Heart left ventricle (tissue), 16 donors: ENCODE data around the gene CNMD. TPM values are rescaled to one million over a fixed set of nuclear protein-coding genes. Genes with fewer than 3 reads are reported as not detected.
"Not testable (repeated sequence)": the region's sequence is repeated elsewhere in the genome, so short reads cannot be mapped to it uniquely, and the experiment has no call there.

Experiments
- ATAC-seq, 4 donors: fragments of 200-7000 bp; cut with Tn5 transposase; one replicate each; pipeline ENCODE4 v1.9.1; 2020 to 2022; ENCODE audit warnings: moderate library complexity in 4 of 4, mild to moderate bottlenecking in 3 of 4, moderate number of reproducible peaks in 1 of 4
- DNase-seq, 5 donors: peaks; one replicate each; pipeline ENCODE4 v3.0.0-alpha.2; 2020
- H3K27ac ChIP-seq, 12 donors: fragments of 200-600 bp; sonication (generic) in 4 of 12; one replicate each; pipeline versions ENCODE4 v1.5.0 to v1.8.0; 2016 to 2022; ENCODE audit warnings: mild to moderate bottlenecking in 2 of 12
- H3K27me3 ChIP-seq, 9 donors: fragments of 200-600 bp; sonication (generic) in 2 of 9; one replicate each; pipeline versions ENCODE4 v1.5.1 to v1.8.0; 2016 to 2022; ENCODE audit warnings: mild to moderate bottlenecking in 3 of 9
- H3K36me3 ChIP-seq, 9 donors: fragments of 200-600 bp; sonication (generic) in 2 of 9; one replicate each; pipeline versions ENCODE4 v1.5.0 to v1.8.0; 2018 to 2022; ENCODE audit warnings: mild to moderate bottlenecking in 2 of 9
- H3K4me1 ChIP-seq, 12 donors: fragments of 200-600 bp; sonication (generic) in 4 of 12; one replicate each; pipeline versions ENCODE4 v1.5.0 to v1.8.0; 2016 to 2022; ENCODE audit warnings: mild to moderate bottlenecking in 3 of 12
- H3K4me3 ChIP-seq, 12 donors: fragments of 200-600 bp; sonication (generic) in 4 of 12; one replicate each; pipeline versions ENCODE4 v1.5.0 to v1.8.0; 2017 to 2022; ENCODE audit warnings: mild to moderate bottlenecking in 9 of 12, moderate library complexity in 4 of 12
- H3K9me3 ChIP-seq, 12 donors: fragments of 200-600 bp; sonication (generic) in 4 of 12; one replicate each; pipeline versions ENCODE4 v1.5.0 to v1.8.0; 2016 to 2022; ENCODE audit warnings: mild to moderate bottlenecking in 1 of 12
- POLR2A ChIP-seq, 2 donors: fragments of 450-650 bp; IDR thresholded peaks; one replicate each; pipeline ENCODE4 v1.6.1; 2017; ENCODE audit warnings: antibody characterized with exemption in 2 of 2, mild to moderate bottlenecking in 2 of 2, moderate library complexity in 2 of 2
- WGBS, 4 donors: extraction: QIAGEN DNeasy Blood & Tissue Kit in 2 of 4; methylation state at CpG; one replicate each; pipeline versions ENCODE4 v1.1.5 to v1.1.7; 2013 to 2018; 5-methylcytosine and 5-hydroxymethylcytosine counted together
- intact Hi-C, 10 donors: fragments of 100-400 bp; cut with DNase I; formaldehyde crosslinking; loops; one replicate each; pipeline versions ENCODE4 v1.11.1 to v1.14.2; 2022
- polyA plus RNA-seq, 2 donors: library from polyadenylated mRNA; stranded (reverse); fragments of 200-250 nt; gene quantifications; one replicate each; pipeline ENCODE4 v1.2.3, GENCODE V29; 2013
- total RNA-seq, 9 donors: library from RNA; depleted of rRNA in 2 of 9; stranded (reverse); fragments of >200 nt in 2 of 9; fragmentation: NEBNext Ultra II Directional in 3 of 9; extraction: Animal tissue kit (Norgen Biotek cat#: 25700) in 3 of 9; gene quantifications; one replicate each; pipeline versions ENCODE4 v1.1.0 to v1.2.4, GENCODE V29; 2016 to 2023
- TF ChIP-seq, protein P1 (sequence below), 12 donors: fragments of 200-600 bp; sonication (generic) in 4 of 12; IDR thresholded peaks; one replicate each; pipeline versions ENCODE4 v1.5.0 to v1.8.0; 2018 to 2022; ENCODE audit warnings: antibody characterized with exemption in 12 of 12, mild to moderate bottlenecking in 5 of 12
- donor health status: ischemic (EF 13 %, LVEDD 7.1; RV severe dilation, severe dysfunction).
- donor health status: healthy with polysubstance abuse.
- donor health status: DM: no; HTN: yes; CAD: no.
- donor health status: DM: no; HTN: no; CAD: no.
- donor health status: ischemic (EF 25% LVEDD 6.9; RV normal size, moderate dysfunction).
- donor health status: ischemic (EF 25% LVEDD 5.7; RV mildly dilated, moderate dysfunction).
- donor health status: healthy.
- donor health status: DM: yes; HTN: yes; CAD: no.
- donor health status: ischemic (EF 35%, LVEDD 5.7; RV mildly dilated, moderate dysfunction).
- donor health status: nonischemic (EF 11% LVEDD 7.7; RV severe dilation, severe dysfunction).
- donor health status: DM: yes; HTN: yes; CAD: no.
- donor health status: PGD.
- donor health status: ischemic (EF 29% LVEDD 5.4; RV normal size, mild dysfunction).
- donor health status: nonischemic (EF 23%, LVEDD 6.1; RV moderate dilation, normal function).

Gene CNMD
- total and polyA plus RNA-seq, 11 donors = not detected

DNA sequence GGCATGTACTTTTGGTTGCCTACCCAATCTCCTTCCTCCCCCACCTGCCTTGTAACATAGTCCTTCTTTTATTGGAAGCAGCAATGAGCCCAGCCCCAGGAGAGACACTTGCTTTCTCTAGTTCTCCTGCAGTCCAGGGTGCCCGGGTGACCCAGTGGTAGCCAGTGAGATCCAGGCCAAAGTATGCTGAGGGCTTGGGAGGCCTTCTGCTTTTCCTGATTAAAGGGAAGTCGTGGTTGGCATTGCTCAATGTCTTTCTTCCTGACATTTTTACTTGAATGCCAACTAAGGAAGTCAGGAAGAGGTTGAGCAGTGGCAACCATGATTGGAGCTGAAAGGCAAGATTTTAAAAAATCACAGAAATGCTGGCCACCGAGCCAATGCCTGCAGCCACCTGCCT lies 25.7 kb downstream of the CNMD start:
- ATAC-seq (peak in 3 of 4 donors; percentile 42 to 68 (median 67)), DNase-seq (peak; percentile 29 to 66 (median 36))
- Histone ChIP-seq H3K9me3 (peaks cover 0 to 21% (median 0%) of the 10 kb centered on the region in 12 donors), H3K4me1 (no peaks in the 10 kb centered on the region), H3K27me3 (no peaks in the 10 kb centered on the region), H3K27ac (peak overlapping the region in 1 of 12 donors; percentile 70), H3K4me3 (no peak overlapping the region), H3K36me3 (no peaks in the 10 kb centered on the region)
- intact Hi-C loops = no loop called here
- TF ChIP-seq, protein P1, sequence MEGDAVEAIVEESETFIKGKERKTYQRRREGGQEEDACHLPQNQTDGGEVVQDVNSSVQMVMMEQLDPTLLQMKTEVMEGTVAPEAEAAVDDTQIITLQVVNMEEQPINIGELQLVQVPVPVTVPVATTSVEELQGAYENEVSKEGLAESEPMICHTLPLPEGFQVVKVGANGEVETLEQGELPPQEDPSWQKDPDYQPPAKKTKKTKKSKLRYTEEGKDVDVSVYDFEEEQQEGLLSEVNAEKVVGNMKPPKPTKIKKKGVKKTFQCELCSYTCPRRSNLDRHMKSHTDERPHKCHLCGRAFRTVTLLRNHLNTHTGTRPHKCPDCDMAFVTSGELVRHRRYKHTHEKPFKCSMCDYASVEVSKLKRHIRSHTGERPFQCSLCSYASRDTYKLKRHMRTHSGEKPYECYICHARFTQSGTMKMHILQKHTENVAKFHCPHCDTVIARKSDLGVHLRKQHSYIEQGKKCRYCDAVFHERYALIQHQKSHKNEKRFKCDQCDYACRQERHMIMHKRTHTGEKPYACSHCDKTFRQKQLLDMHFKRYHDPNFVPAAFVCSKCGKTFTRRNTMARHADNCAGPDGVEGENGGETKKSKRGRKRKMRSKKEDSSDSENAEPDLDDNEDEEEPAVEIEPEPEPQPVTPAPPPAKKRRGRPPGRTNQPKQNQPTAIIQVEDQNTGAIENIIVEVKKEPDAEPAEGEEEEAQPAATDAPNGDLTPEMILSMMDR (IDR thresholded peaks at IDR 0.05) = no peak
- TF ChIP-seq POLR2A (IDR thresholded peaks at IDR 0.05) = no peak
- 61 to 87% (median 66%) methylated on average over 3 of the region's 3 CpGs for WGBS, 4 donors

DNA sequence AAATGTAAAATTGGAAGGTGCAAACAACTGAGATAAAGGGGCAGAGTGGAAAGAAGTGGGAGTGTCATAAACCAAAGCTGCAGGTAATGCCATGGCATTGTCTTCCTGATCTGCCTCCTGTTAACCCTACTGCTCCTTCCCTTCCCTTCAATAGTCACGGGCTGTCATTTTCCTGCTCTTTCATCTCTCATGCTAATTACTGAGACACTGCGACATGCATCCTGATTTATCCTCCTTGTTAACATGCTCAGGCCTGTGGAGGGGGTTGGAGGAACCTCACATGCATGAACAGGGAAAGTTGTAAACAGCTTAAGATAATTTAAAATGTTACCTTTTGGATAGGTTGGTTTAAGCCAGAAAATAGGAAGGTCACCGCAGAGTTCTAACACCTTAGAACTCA lies 27.2 kb downstream of the CNMD start:
- intact Hi-C loops = no loop called here
- Histone ChIP-seq H3K4me1 (no peaks in the 10 kb centered on the region), H3K27ac (no peak overlapping the region), H3K36me3 (no peaks in the 10 kb centered on the region), H3K4me3 (no peak overlapping the region), H3K9me3 (peaks cover 0 to 11% (median 0%) of the 10 kb centered on the region in 12 donors), H3K27me3 (no peaks in the 10 kb centered on the region)
- ATAC-seq (no peak), DNase-seq (no peak)
- no peak for TF ChIP-seq POLR2A (IDR thresholded peaks at IDR 0.05)
- TF ChIP-seq, protein P1 (IDR thresholded peaks at IDR 0.05) = no peak
- 64 to 75% (median 69%) methylated on average over 3 of the region's 3 CpGs for WGBS, 4 donors

- Histone ChIP-seq H3K27me3 (no peaks in the 10 kb centered on the region), H3K4me3 (no peak overlapping the region), H3K4me1 (no peaks in the 10 kb centered on the region), H3K9me3 (peaks cover 0 to 6% (median 0%) of the 10 kb centered on the region in 12 donors), H3K36me3 (no peaks in the 10 kb centered on the region), H3K27ac (no peak overlapping the region)
- no peak for DNase-seq
- 79 to 83% (median 80%) methylated on average over 3 of the region's 3 CpGs for WGBS, 4 donors
- intact Hi-C loops = no loop called here
- ATAC-seq = no peak
- TF ChIP-seq POLR2A (IDR thresholded peaks at IDR 0.05) = no peak
- TF ChIP-seq, protein P1 (IDR thresholded peaks at IDR 0.05) = no peak
These were observed 28.3 kb downstream of the CNMD start for GRCh38 chr13:52711286-52711685.

DNA sequence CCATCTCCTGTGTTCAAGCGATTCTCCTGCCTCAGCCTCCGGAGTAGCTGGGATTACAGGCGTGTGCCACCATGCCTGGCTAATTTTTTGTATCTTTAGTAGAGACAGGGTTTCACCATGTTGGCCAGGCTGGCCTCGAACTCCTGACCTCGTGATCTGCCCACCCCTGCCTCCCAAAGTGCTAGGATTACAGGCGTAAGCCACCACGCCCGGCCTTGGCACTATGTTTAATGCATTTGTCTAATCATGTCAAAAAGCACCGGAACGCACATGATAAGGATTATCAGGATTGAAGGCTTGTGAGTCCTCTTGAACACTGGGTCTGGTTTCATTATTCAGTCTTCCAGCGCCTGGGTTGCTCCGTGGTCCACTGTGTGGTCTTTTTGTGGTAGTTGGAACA lies 31.4 kb downstream of the CNMD start:
- H3K27me3 ChIP-seq, DNase-seq, intact Hi-C loops, H3K4me1 ChIP-seq, H3K36me3 ChIP-seq, H3K9me3 ChIP-seq, H3K4me3 ChIP-seq, H3K27ac ChIP-seq, ATAC-seq: not testable (repeated sequence)
- WGBS, 4 donors = 69 to 76% (median 71%) methylated on average over 12 of the region's 12 CpGs

- H3K36me3 ChIP-seq = no peaks in the 10 kb centered on the region
- H3K4me1 ChIP-seq = peaks cover 0 to 2% (median 0%) of the 10 kb centered on the region in 12 donors
- intact Hi-C loops = no loop called here
- TF ChIP-seq POLR2A (IDR thresholded peaks at IDR 0.05) = no peak
- TF ChIP-seq, protein P1 (IDR thresholded peaks at IDR 0.05) = no peak
- H3K27me3 ChIP-seq = no peaks in the 10 kb centered on the region
- no peak overlapping the region for H3K4me3 ChIP-seq
- H3K9me3 ChIP-seq = no peaks in the 10 kb centered on the region
- DNase-seq (no peak), ATAC-seq (no peak)
- no peak overlapping the region for H3K27ac ChIP-seq
- 70 to 92% (median 84%) methylated on average over 1 of the region's 1 CpG for WGBS, 4 donors
These were observed 32.2 kb downstream of the CNMD start for GRCh38 chr13:52707375-52707774.
